HG02610 (cell line): ENCODE measurements around the gene FUT3.

ENCODE experiments used
- ATAC-seq: cut with Tn5 transposase; IDR thresholded peaks from one replicate; pipeline ENCODE4 v1.9.1; 2021; ENCODE audit warnings: mild to moderate bottlenecking, moderate library complexity; ENCODE audit not compliant: unreplicated experiment

Gene FUT3

DNA sequence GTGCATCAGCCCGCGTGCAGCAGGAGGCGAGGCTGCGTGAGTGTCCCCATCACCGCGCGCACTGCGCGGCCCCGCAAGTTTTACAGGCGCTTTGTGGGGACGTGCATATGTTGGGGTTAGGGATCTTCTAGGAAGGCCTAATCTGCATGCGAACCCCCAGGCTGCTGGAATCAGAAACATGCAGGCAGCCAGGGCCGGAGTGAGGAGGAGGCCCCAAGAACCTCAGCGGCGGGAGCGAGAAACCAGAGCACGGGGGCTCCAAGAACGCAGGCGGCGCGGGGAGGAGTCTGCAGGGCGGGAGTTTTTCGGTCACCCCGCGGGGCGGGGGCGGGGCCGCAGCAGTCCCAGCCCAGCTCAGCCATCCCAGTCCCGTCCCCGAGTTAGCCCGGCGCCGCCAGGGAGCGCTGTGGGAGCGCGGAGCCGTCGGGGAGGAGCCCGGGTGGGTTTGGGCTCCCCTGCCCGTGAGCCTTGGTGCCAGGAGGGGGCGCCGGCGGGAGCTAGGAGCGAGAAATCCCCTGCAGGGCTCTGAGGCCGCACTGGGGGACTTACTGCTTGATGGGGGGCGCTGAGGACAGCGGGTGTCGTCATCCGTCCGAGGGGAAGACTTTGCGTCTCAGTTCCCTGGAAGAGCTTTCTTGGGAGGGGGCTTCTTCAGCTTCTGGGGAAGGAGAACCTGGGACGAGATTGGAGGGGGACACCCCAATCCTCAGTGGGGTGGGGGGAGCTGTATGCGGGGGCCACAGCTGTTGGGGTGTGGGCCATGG, 47.3 kb downstream of the FUT3 start:
- ATAC-seq = peak; percentile 60

- no peak for ATAC-seq
Measured at GRCh38 chr19:5803441-5803751, 47.9 kb downstream of the FUT3 start.

DNA sequence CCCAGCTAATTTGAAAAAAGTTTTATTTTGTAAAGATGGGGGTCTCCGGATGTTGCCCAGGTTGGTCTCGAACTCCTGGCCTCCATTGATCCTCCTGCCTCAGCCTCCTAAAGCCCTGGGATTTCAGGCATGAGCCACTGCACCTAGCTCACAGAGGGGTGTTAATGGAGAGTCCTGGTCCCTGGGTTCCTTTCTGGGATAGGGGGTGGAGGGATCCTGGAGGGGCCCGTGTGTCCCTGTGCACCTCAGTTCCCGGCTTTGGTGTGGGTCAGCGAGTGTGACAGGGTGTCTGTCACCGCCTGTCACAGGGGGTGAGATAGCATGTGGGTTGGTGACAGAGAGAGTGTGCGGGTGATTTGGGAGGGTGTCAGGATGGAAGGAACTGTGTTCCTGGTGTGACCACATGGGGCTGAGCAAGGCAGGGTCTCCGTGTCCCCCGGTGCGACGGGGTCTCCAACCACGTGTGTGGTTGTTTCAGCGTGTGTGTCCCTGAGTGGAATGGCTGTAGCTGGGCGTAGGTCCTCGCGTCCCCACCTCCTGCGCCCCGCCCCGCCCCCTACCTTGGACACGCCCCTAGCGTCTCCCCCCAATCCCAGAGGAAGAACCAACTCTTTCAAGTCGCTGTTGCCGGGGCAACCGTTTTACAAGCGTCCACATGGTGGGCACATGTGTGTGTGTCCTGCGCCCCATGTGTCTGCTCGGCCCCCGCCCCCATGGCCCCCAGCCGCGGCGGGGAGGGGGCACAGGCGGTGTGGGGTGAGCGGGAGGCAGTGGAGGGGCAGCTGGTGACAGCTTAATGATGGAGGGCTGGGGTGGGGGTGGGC, 49.2 kb downstream of the FUT3 start:
- ATAC-seq = no peak

- no peak for ATAC-seq
Measured at GRCh38 chr19:5800361-5801270, 50.6 kb downstream of the FUT3 start.

DNA sequence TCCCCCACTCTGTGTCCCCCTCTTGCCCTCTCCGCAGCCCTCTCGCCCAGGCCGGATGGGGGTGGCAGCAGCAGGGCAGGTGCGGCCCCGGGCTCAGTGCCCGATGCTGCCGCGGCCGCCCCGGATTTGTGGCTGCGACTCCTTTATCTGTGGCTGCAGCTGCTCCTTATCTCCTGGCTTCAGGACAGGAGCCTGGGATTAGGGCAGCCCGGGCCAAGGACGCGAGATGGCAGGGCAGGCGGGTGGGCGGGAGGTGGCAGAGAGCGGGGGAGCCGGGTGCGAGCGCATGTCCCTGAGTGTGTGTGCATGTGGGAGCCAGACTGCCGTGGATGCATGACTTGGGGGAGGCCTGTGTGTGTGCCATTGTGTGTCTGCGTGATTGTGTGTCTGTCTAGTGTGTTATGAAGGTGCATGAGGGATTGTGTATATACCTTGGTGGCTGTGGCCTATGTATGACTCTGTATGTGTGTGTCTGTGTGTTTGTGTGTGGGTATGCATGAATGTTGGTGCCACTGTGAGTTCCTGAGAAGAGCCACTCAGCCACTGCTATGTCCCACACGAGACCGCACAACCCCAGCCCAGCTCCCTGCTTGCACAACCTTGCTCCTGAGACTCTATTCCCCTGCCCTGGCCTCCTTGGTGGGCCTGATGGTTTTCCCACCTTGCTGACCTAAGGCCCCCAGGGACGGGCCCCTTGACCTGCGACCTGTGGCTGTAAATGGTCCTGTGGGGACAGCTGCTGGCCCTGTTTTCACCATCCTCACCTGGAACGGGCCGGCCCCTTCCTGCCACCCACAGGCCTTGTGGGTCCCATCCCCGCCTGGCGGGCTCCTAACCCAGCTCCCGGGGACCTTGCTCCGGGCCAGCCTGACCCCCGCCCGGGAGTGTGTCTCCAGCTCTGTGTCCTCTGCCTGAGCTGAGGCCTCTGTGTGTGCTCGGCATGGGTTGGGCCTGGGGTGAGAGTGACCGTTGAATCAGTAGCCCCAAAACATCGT, 51.7 kb downstream of the FUT3 start:
- ATAC-seq = no peak

DNA sequence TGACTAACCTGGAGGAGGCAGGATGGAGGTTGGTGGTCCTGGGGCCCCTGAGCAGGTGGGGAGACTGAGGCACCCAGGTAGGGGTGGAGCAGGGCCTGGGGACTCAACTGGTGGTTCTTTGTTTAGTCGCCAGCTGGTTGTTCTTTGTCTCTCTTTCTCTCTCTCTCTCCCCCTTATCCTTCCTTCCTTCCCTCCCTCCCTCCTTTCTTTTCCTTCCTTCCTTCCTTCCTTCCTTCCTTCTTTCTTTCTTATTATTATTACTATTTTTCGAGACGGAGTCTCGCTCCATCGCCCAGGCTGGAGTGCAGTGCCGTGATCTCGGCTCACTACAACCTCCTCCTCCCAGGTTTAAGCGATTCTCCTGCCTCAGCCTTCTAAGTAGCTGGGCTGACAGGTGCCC, 53.0 kb downstream of the FUT3 start:
- no peak for ATAC-seq

- ATAC-seq = no peak
Measured at GRCh38 chr19:5795382-5795919, 55.8 kb downstream of the FUT3 start.

GRCh38 chr19:5793188-5793587, 58.1 kb downstream of the FUT3 start:
- ATAC-seq = no peak
